H1 (cell line): ENCODE measurements around the gene FAM131C.

ENCODE experiments used
- CEBPB ChIP-seq: IDR thresholded peaks from 2 replicates; pipeline ENCODE4 v1.6.1; 2012; ENCODE audit warnings: low read depth, low read length
- CTCF ChIP-seq, 3 experiments: IDR thresholded peaks; 1 replicate in 2 of 3; 2 replicates in 1 of 3; pipeline versions ENCODE4 v1.5.1 to v1.6.1; 2011; ENCODE audit warnings: low read length in 3 of 3, mild to moderate bottlenecking in 3 of 3, inconsistent platforms in 2 of 3, low read depth in 1 of 3, moderate library complexity in 1 of 3; ENCODE audit not compliant: insufficient read depth in 1 of 3; ENCODE audit errors: control extremely low read depth in 1 of 3

GRCh38 chr1:16119504-16119903 lies 46.1 kb upstream of the FAM131C start:
- TF ChIP-seq CTCF (IDR thresholded peaks at IDR 0.05; ENCODE audit: control extremely low read depth in 1 of 3, insufficient read depth in 1 of 3, low read depth in 1 of 3, low read length in 3 of 3) (no peak), CEBPB (no peak)
